Left ventricle myocardium inferior (tissue), 1 donor: Measurements from ENCODE around the gene FADS3. TPM values are rescaled to one million over a fixed set of nuclear protein-coding genes. Genes with fewer than 3 reads are reported as not detected.
A peak's percentile ranks its signal among the peaks of the same experiment; 100 is the strongest.

Experiments used
- DNase-seq: peaks from one replicate; pipeline ENCODE4 v3.0.0-alpha.2; 2020
- H3K27ac ChIP-seq: fragments of 200-600 bp; replicated peaks from 2 replicates; pipeline ENCODE4 v1.8.0; 2021
- H3K27me3 ChIP-seq: fragments of 200-600 bp; 2 replicates; pipeline ENCODE4 v1.8.0; 2021; ENCODE audit warnings: low read depth
- H3K36me3 ChIP-seq: fragments of 200-600 bp; 2 replicates; pipeline ENCODE4 v1.8.0; 2021
- H3K4me1 ChIP-seq: fragments of 200-600 bp; 2 replicates; pipeline ENCODE4 v1.8.0; 2021
- H3K4me3 ChIP-seq: fragments of 200-600 bp; 2 replicates; pipeline ENCODE4 v1.8.0; 2021; ENCODE audit warnings: mild to moderate bottlenecking, moderate library complexity
- H3K9me3 ChIP-seq: fragments of 200-600 bp; replicated peaks from 2 replicates; pipeline ENCODE4 v1.8.0; 2021
- CTCF ChIP-seq: fragments of 200-600 bp; IDR thresholded peaks from 2 replicates; pipeline ENCODE4 v1.8.0; 2021; ENCODE audit warnings: antibody characterized with exemption, mild to moderate bottlenecking, borderline replicate concordance
- intact Hi-C: fragments of 100-400 bp; cut with micrococcal nuclease; formaldehyde crosslinking; loops from one replicate; pipeline ENCODE4 v1.11.0; 2022
- total RNA-seq: library from RNA; stranded (reverse); fragmentation: NEBNext Ultra II Directional; extraction: Animal tissue kit (Norgen Biotek cat#: 25700); gene quantifications from one replicate; pipeline ENCODE4 v1.2.1, GENCODE V29; 2021
- donor health status: DM: no; HTN: yes; CAD: no; lungs with severe emphysema.

FADS3 gene
- total RNA-seq, 1 donor from 2014 or later = 65.5 TPM

- no peak for TF ChIP-seq CTCF
- intact Hi-C loops = no loop called here
- peaks cover 10% of the 10 kb centered on the region for H3K27me3 ChIP-seq
- H3K4me3 ChIP-seq = peak within 1 kb of the TSS; percentile 78
- H3K4me1 ChIP-seq = peaks cover 59% of the 10 kb centered on the region
- H3K36me3 ChIP-seq = no peaks in the 10 kb centered on the region
- DNase-seq = peak; percentile 78
- no peaks in the 10 kb centered on the region for H3K9me3 ChIP-seq
- peak within 1 kb of the TSS; percentile 94 for H3K27ac ChIP-seq
Measured at GRCh38 chr11:61917334-61918109, 26.2 kb upstream of the FADS3 start, which contains the start of gene RAB3IL1. Gene RAB3IL1, minus strand, starts transcription at chr11:61917566. Its CDS starts 199 bp downstream, at chr11:61917367.

GRCh38 chr11:61916737-61917333, 25.5 kb upstream of the FADS3 start:
- Histone ChIP-seq H3K27ac (peak overlapping the region; percentile 94), H3K36me3 (no peaks in the 10 kb centered on the region), H3K4me1 (peaks cover 57% of the 10 kb centered on the region), H3K4me3 (peak overlapping the region; percentile 78), H3K27me3 (peaks cover 10% of the 10 kb centered on the region), H3K9me3 (no peaks in the 10 kb centered on the region)
- no peak for TF ChIP-seq CTCF
- intact Hi-C loops = no loop called here
- DNase-seq = peak; percentile 34

GRCh38 chr11:61914471-61915171, 23.3 kb upstream of the FADS3 start:
- DNase-seq = no peak
- H3K27me3 ChIP-seq = peaks cover 6% of the 10 kb centered on the region
- H3K36me3 ChIP-seq = no peaks in the 10 kb centered on the region
- intact Hi-C loops = no loop called here
- peak overlapping the region; percentile 94 for H3K27ac ChIP-seq
- peak overlapping the region; percentile 78 for H3K4me3 ChIP-seq
- peaks cover 68% of the 10 kb centered on the region for H3K4me1 ChIP-seq
- TF ChIP-seq CTCF = no peak
- no peaks in the 10 kb centered on the region for H3K9me3 ChIP-seq

- TF ChIP-seq CTCF = no peak
- Histone ChIP-seq H3K27ac (peak overlapping the region; percentile 40), H3K4me3 (no peak overlapping the region), H3K27me3 (no peaks in the 10 kb centered on the region), H3K9me3 (no peaks in the 10 kb centered on the region), H3K4me1 (peaks cover 69% of the 10 kb centered on the region), H3K36me3 (no peaks in the 10 kb centered on the region)
- DNase-seq = no peak
- intact Hi-C loops = no loop called here
Measured at GRCh38 chr11:61913699-61914395, 22.5 kb upstream of the FADS3 start.
